ENCODE results near the gene HELZ.
"Not testable (repeated sequence)": the region's sequence is repeated elsewhere in the genome, so short reads cannot be mapped to it uniquely, and the experiment has no call there.

The HELZ gene

GRCh38 chr17:67278363-67278762 lies 33.4 kb upstream of the HELZ start:
- H3K27ac Mint-ChIP-seq: no peak overlapping the region
- peaks cover 3% of the 10 kb centered on the region for H3K27me3 Mint-ChIP-seq (ENCODE audit: low read depth)
- no peak overlapping the region for H3K4me3 Mint-ChIP-seq
- H3K4me1 Mint-ChIP-seq: peaks cover 16% of the 10 kb centered on the region
- no peaks in the 10 kb centered on the region for H3K36me3 Mint-ChIP-seq (ENCODE audit: low read depth)
- TF ChIP-seq CTCF (IDR thresholded peaks at IDR 0.05; ENCODE audit: unreplicated experiment in 3 of 3): no peak
- no peaks in the 10 kb centered on the region for H3K9me3 Mint-ChIP-seq

GRCh38 chr17:67276075-67276474 lies 31.1 kb upstream of the HELZ start:
- peaks cover 3% of the 10 kb centered on the region for H3K27me3 Mint-ChIP-seq (ENCODE audit: low read depth)
- H3K4me3 Mint-ChIP-seq: no peak overlapping the region
- peaks cover 14% of the 10 kb centered on the region for H3K4me1 Mint-ChIP-seq
- no peak overlapping the region for H3K27ac Mint-ChIP-seq
- no peak for TF ChIP-seq CTCF (IDR thresholded peaks at IDR 0.05; ENCODE audit: unreplicated experiment in 3 of 3)
- H3K9me3 Mint-ChIP-seq: no peaks in the 10 kb centered on the region
- H3K36me3 Mint-ChIP-seq (ENCODE audit: low read depth): no peaks in the 10 kb centered on the region

- H3K4me1 Mint-ChIP-seq: peaks cover 5% of the 10 kb centered on the region
- peaks cover 3% of the 10 kb centered on the region for H3K27me3 Mint-ChIP-seq (ENCODE audit: low read depth)
- no peak overlapping the region for H3K4me3 Mint-ChIP-seq
- no peak for TF ChIP-seq CTCF (IDR thresholded peaks at IDR 0.05; ENCODE audit: unreplicated experiment in 3 of 3)
- H3K36me3 Mint-ChIP-seq (ENCODE audit: low read depth): no peaks in the 10 kb centered on the region
- H3K9me3 Mint-ChIP-seq: no peaks in the 10 kb centered on the region
- no peak overlapping the region for H3K27ac Mint-ChIP-seq
Measured at GRCh38 chr17:67274466-67274865, 29.5 kb upstream of the HELZ start.

- Mint-ChIP-seq H3K4me3 (no peak overlapping the region), H3K4me1 (peaks cover 5% of the 10 kb centered on the region), H3K27me3 (ENCODE audit: low read depth) (peaks cover 3% of the 10 kb centered on the region), H3K27ac (no peak overlapping the region), H3K36me3 (ENCODE audit: low read depth) (no peaks in the 10 kb centered on the region), H3K9me3 (no peaks in the 10 kb centered on the region)
- no peak for TF ChIP-seq CTCF (IDR thresholded peaks at IDR 0.05; ENCODE audit: unreplicated experiment in 3 of 3)
Measured at GRCh38 chr17:67273900-67274299, 28.9 kb upstream of the HELZ start.

- Mint-ChIP-seq H3K27me3 (ENCODE audit: low read depth) (peaks cover 3% of the 10 kb centered on the region), H3K4me3 (no peak overlapping the region), H3K27ac (no peak overlapping the region), H3K9me3 (no peaks in the 10 kb centered on the region), H3K36me3 (ENCODE audit: low read depth) (no peaks in the 10 kb centered on the region), H3K4me1 (peaks cover 5% of the 10 kb centered on the region)
- TF ChIP-seq CTCF (IDR thresholded peaks at IDR 0.05; ENCODE audit: unreplicated experiment in 3 of 3): peak in 1 of 3 experiments; percentile 9
Measured at GRCh38 chr17:67272312-67273047, 27.5 kb upstream of the HELZ start.

- not testable (repeated sequence) for H3K36me3 Mint-ChIP-seq (ENCODE audit: low read depth); H3K9me3 Mint-ChIP-seq; H3K27me3 Mint-ChIP-seq (ENCODE audit: low read depth); H3K4me3 Mint-ChIP-seq; H3K27ac Mint-ChIP-seq; H3K4me1 Mint-ChIP-seq
Measured at GRCh38 chr17:67271187-67271586, 26.2 kb upstream of the HELZ start.

All from nephron (organoid).